ENCODE measurements around the gene XKR8. TPM values are rescaled to one million over a fixed set of nuclear protein-coding genes. Genes with fewer than 3 reads are reported as not detected.

XKR8 gene
- total and polyA plus RNA-seq, 8 donors = 7.9 to 10.3 (median 8.5) TPM

DNA sequence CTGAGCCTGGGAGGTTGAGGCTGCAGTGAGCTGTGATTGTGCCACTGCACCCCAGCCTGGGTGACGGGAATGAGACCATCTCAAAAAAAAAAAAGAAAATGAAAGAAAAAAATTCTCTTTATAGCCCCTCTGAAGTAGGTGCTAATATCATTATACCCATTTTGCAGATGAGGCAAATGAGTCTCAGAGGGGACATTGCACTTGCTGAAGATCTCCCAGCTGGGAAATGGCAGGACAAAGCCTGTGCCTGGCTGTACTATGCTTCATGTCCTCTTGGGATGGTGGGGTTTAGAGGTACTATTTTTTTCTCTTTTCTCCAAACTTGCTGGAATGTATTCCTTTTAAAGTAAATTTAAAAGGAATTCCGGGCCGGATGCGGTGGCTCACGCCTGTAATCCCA lies 23.4 kb upstream of the XKR8 start:
- no peak for ATAC-seq
- intact Hi-C loops (cut with DNase I) = no loop called here
- Histone ChIP-seq H3K4me1 (peaks cover 5 to 34% of the 10 kb centered on the region in 2 donors), H3K9me3 (no peaks in the 10 kb centered on the region), H3K4me3 (no peak overlapping the region), H3K27ac (no peak overlapping the region), H3K27me3 (no peaks in the 10 kb centered on the region), H3K36me3 (no peaks in the 10 kb centered on the region)
- no peak for DNase-seq
- TF ChIP-seq, protein P1, sequence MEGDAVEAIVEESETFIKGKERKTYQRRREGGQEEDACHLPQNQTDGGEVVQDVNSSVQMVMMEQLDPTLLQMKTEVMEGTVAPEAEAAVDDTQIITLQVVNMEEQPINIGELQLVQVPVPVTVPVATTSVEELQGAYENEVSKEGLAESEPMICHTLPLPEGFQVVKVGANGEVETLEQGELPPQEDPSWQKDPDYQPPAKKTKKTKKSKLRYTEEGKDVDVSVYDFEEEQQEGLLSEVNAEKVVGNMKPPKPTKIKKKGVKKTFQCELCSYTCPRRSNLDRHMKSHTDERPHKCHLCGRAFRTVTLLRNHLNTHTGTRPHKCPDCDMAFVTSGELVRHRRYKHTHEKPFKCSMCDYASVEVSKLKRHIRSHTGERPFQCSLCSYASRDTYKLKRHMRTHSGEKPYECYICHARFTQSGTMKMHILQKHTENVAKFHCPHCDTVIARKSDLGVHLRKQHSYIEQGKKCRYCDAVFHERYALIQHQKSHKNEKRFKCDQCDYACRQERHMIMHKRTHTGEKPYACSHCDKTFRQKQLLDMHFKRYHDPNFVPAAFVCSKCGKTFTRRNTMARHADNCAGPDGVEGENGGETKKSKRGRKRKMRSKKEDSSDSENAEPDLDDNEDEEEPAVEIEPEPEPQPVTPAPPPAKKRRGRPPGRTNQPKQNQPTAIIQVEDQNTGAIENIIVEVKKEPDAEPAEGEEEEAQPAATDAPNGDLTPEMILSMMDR (IDR thresholded peaks at IDR 0.05) = no peak

DNA sequence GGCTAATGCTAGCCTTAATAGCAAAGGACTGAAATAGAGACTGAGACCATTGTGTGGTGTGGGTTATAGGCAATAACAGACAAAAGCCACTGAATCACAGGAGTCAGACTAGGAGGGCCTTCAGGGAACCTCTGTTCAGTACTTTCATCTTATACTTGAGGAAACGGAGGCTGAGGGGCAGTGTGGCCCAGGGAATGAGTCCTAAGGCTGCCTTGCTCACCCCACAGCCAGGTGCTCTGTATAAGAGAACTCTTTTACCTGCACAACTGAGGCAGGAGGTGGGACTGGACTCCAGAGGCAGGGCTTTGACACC lies 22.3 kb upstream of the XKR8 start:
- no peak for ATAC-seq
- Histone ChIP-seq H3K36me3 (no peaks in the 10 kb centered on the region), H3K4me3 (no peak overlapping the region), H3K27ac (no peak overlapping the region), H3K4me1 (peaks cover 5 to 37% of the 10 kb centered on the region in 2 donors), H3K27me3 (no peaks in the 10 kb centered on the region), H3K9me3 (no peaks in the 10 kb centered on the region)
- no peak for DNase-seq
- intact Hi-C loops (cut with DNase I) = no loop called here
- TF ChIP-seq, protein P1 (IDR thresholded peaks at IDR 0.05) = no peak

DNA sequence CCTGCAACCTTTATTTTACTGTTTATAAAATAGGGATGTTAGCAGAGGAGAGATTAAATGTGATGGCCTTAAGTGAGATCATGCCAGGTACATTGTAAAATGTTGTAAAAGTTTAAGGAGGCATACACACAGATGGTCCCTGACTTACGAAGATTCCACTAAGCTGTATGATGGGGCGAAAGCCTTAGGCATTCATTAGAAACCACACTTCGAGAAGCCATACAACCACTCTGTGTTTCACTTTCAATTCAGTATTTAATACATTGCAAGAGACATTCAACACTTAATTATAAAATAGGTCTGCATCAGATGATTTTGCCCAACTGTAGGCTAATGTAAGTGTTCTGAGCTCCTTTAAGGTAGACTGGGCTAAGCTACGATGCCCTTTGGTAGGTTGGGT lies 21.3 kb upstream of the XKR8 start:
- Histone ChIP-seq H3K4me3 (no peak overlapping the region), H3K36me3 (no peaks in the 10 kb centered on the region), H3K9me3 (no peaks in the 10 kb centered on the region), H3K4me1 (peaks cover 5 to 47% of the 10 kb centered on the region in 2 donors), H3K27ac (no peak overlapping the region), H3K27me3 (no peaks in the 10 kb centered on the region)
- intact Hi-C loops (cut with DNase I) = no loop called here
- DNase-seq = no peak
- TF ChIP-seq, protein P1 (IDR thresholded peaks at IDR 0.05) = no peak
- no peak for ATAC-seq

DNA sequence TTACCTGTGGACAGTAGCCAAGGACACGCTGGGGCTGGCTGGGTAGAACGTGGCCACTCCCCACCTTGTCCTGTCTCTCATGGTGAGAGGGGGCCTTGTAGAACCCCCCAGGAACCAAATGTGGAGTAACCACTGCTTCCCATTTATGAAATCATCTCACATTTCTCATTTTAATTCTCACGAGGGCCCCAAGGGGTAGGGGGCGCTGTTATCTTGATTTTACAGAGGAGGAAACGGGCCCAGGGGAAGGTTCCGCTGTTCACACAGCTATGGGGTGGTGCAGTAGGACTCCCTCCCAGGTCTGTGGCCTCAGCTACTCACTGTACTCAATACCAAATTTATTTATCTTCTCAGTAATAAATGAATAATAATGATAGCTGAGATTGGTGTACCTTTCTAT lies 19.5 kb upstream of the XKR8 start:
- ATAC-seq = peak; percentile 43
- Histone ChIP-seq H3K27ac (no peak overlapping the region), H3K4me3 (no peak overlapping the region), H3K4me1 (peaks cover 0 to 47% of the 10 kb centered on the region in 2 donors), H3K27me3 (no peaks in the 10 kb centered on the region), H3K9me3 (no peaks in the 10 kb centered on the region), H3K36me3 (no peaks in the 10 kb centered on the region)
- peak in 1 of 4 donors; percentile 61 for DNase-seq
- TF ChIP-seq, protein P1 (IDR thresholded peaks at IDR 0.05) = peak in 1 of 2 donors; percentile 16
- intact Hi-C loops (cut with DNase I) = no loop called here

DNA sequence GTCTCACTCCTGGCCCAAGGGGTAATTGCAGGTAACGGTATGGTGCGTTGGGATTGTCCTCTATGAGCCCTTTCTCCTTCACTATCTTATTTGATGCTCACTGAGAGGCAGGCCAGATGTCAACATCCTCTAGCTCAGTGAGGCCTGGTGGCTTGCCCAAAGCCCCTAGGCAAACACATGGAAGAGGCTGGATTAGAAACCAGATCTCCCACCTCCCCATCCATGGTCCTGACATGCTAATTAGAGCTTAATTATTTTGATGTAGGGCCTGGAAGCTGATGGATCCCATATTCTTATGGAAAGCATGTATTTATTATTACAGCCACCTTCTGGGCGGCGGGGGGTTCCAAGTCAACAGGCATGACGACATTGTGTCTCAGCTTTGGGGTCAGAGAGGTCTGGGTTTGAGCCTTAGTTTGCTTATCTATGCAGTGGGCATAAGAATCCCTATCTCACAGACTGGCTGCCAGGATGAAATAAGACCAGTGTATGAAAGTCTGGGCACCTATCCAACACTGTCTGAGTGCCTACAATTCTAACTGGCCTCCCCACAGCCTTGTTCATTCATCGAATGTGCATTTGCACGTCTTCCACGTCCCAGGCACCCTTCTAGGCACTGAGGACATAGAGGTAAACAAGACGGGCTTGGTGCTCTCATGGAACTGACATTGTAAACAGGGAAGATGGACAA lies 18.8 kb upstream of the XKR8 start:
- Histone ChIP-seq H3K36me3 (no peaks in the 10 kb centered on the region), H3K4me3 (no peak overlapping the region), H3K9me3 (no peaks in the 10 kb centered on the region), H3K4me1 (peaks cover 0 to 45% of the 10 kb centered on the region in 2 donors), H3K27ac (peak overlapping the region in 1 of 2 donors; percentile 94), H3K27me3 (no peaks in the 10 kb centered on the region)
- TF ChIP-seq, protein P1 (IDR thresholded peaks at IDR 0.05) = no peak
- intact Hi-C loops (cut with DNase I) = no loop called here
- ATAC-seq = no peak
- no peak for DNase-seq
